Thoracic aorta (tissue), 2 donors: ENCODE results near the gene BORCS8. TPM values are rescaled to one million over a fixed set of nuclear protein-coding genes. Genes with fewer than 3 reads are reported as not detected.

ENCODE experiments used
- ATAC-seq: fragments of 150-250 bp; one replicate; pipeline ENCODE4 v1.8.0; 2017; ENCODE audit warnings: low read depth; ENCODE audit not compliant: insufficient number of reproducible peaks, low FRiP score
- DNase-seq: peaks from one replicate; pipeline ENCODE4 v3.0.0-alpha.2; 2020; ENCODE audit warnings: low spot score
- H3K27ac ChIP-seq, 2 donors: fragments of 200-600 bp; sonication (generic); 1 replicate in 1 of 2; 2 replicates in 1 of 2; pipeline ENCODE4 v1.5.1; 2016; ENCODE audit warnings: mild to moderate bottlenecking in 2 of 2, moderate library complexity in 2 of 2
- H3K27me3 ChIP-seq: fragments of 200-600 bp; sonication (generic); replicated peaks from 2 replicates; pipeline ENCODE4 v1.6.0; 2016; ENCODE audit warnings: mild to moderate bottlenecking; ENCODE audit not compliant: insufficient read depth
- H3K36me3 ChIP-seq: fragments of 200-600 bp; sonication (generic); one replicate; pipeline ENCODE4 v1.5.1; 2016
- H3K4me1 ChIP-seq, 2 donors: fragments of 200-600 bp; sonication (generic); 1 replicate in 1 of 2; 2 replicates in 1 of 2; pipeline versions ENCODE4 v1.5.1 to v1.6.0; 2016; ENCODE audit warnings: low read depth in 2 of 2, mild to moderate bottlenecking in 1 of 2; ENCODE audit not compliant: control insufficient read depth in 1 of 2
- H3K4me3 ChIP-seq: fragments of 200-600 bp; sonication (generic); 2 replicates; pipeline ENCODE4 v1.5.1; 2016; ENCODE audit warnings: mild to moderate bottlenecking
- H3K9me3 ChIP-seq: fragments of 200-600 bp; sonication (generic); 2 replicates; pipeline ENCODE4 v1.5.1; 2016
- total RNA-seq, 2 donors: library from RNA; depleted of rRNA; stranded (reverse); fragments of >200 nt; gene quantifications; one replicate each; pipeline versions ENCODE4 v1.1.0 to v1.2.3, GENCODE V29; 2016
- TF ChIP-seq, protein P1 (sequence below): fragments of 200-600 bp; sonication (generic); IDR thresholded peaks from one replicate; pipeline ENCODE4 v1.5.1; 2019; ENCODE audit warnings: antibody characterized with exemption

The BORCS8 gene
- total RNA-seq, 2 donors from 2014 or later: 15.2 to 15.4 TPM

- H3K27me3 ChIP-seq: no peaks in the 10 kb centered on the region
- TF ChIP-seq, protein P1, sequence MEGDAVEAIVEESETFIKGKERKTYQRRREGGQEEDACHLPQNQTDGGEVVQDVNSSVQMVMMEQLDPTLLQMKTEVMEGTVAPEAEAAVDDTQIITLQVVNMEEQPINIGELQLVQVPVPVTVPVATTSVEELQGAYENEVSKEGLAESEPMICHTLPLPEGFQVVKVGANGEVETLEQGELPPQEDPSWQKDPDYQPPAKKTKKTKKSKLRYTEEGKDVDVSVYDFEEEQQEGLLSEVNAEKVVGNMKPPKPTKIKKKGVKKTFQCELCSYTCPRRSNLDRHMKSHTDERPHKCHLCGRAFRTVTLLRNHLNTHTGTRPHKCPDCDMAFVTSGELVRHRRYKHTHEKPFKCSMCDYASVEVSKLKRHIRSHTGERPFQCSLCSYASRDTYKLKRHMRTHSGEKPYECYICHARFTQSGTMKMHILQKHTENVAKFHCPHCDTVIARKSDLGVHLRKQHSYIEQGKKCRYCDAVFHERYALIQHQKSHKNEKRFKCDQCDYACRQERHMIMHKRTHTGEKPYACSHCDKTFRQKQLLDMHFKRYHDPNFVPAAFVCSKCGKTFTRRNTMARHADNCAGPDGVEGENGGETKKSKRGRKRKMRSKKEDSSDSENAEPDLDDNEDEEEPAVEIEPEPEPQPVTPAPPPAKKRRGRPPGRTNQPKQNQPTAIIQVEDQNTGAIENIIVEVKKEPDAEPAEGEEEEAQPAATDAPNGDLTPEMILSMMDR: no peak
Observed at GRCh38 chr19:19234220-19234816, 42.4 kb upstream of the BORCS8 start.

GRCh38 chr19:19232261-19232721 lies 40.3 kb upstream of the BORCS8 start:
- TF ChIP-seq, protein P1: no peak
- no peak for ATAC-seq
- no peaks in the 10 kb centered on the region for H3K27me3 ChIP-seq
- H3K4me3 ChIP-seq: no peak overlapping the region
- DNase-seq: no peak
- H3K9me3 ChIP-seq: peaks cover 13% of the 10 kb centered on the region
- H3K27ac ChIP-seq: no peak overlapping the region
- H3K4me1 ChIP-seq: no peaks in the 10 kb centered on the region
- H3K36me3 ChIP-seq: no peaks in the 10 kb centered on the region

More at GRCh38 chr19:19234220-19234816, 42.4 kb upstream of the BORCS8 start:
- no peak overlapping the region for H3K4me3 ChIP-seq
- no peaks in the 10 kb centered on the region for H3K4me1 ChIP-seq
- peaks cover 13% of the 10 kb centered on the region for H3K9me3 ChIP-seq
- no peak overlapping the region for H3K27ac ChIP-seq
- ATAC-seq: no peak
- H3K36me3 ChIP-seq: no peaks in the 10 kb centered on the region
- DNase-seq: no peak

DNA sequence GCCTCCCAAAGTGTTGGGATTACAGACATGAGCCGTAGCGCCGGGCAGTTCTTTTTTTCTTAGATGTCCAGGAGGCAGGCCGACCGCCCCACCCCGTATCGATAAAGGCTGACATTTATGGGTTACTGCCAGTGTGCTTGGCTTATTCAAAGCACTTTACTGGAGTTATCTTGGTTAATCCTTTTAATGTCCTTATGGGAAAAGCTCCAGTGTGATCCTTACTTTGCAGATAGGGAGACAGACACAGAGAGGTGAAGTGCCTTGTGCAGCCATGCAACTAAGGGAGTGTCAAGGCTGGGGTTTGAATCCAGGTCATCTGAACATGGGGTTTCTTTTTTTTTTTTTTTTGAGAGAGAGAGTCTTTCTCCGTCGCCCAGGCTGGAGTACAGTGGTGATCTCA lies 39.0 kb upstream of the BORCS8 start:
- TF ChIP-seq, protein P1: no peak
- Histone ChIP-seq H3K4me1 (no peaks in the 10 kb centered on the region), H3K4me3 (no peak overlapping the region), H3K9me3 (peaks cover 13% of the 10 kb centered on the region), H3K36me3 (no peaks in the 10 kb centered on the region), H3K27me3 (no peaks in the 10 kb centered on the region), H3K27ac (no peak overlapping the region)
- DNase-seq: no peak
- ATAC-seq: no peak

- Histone ChIP-seq H3K27ac (no peak overlapping the region), H3K4me3 (no peak overlapping the region), H3K9me3 (peaks cover 11% of the 10 kb centered on the region), H3K4me1 (peaks cover 0 to 7% of the 10 kb centered on the region in 2 donors), H3K36me3 (no peaks in the 10 kb centered on the region), H3K27me3 (no peaks in the 10 kb centered on the region)
- TF ChIP-seq, protein P1: no peak
- ATAC-seq: no peak
- no peak for DNase-seq
Observed at GRCh38 chr19:19229701-19230100, 37.7 kb upstream of the BORCS8 start.

DNA sequence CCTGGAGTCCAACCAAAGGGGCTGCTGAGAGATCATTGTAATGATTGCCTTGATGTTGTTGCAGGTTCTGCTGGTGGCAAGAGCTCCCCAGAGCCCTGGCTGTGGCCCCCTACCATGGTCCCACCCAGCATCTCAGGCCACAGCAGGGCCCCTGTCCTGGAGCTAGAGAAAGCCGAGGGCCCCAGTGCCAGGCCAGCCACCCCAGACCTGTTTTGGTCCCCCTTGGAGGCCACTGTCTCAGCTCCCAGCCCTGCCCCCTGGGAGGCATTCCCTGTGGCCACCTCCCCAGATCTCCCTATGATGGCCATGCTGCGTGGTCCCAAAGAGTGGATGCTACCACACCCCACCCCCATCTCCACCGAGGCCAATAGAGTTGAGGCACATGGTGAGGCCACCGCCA lies 35.3 kb upstream of the BORCS8 start:
- H3K27ac ChIP-seq: no peak overlapping the region
- DNase-seq: no peak
- no peaks in the 10 kb centered on the region for H3K27me3 ChIP-seq
- no peak overlapping the region for H3K4me3 ChIP-seq
- no peak for ATAC-seq
- no peaks in the 10 kb centered on the region for H3K9me3 ChIP-seq
- TF ChIP-seq, protein P1: no peak
- H3K36me3 ChIP-seq: no peaks in the 10 kb centered on the region
- H3K4me1 ChIP-seq: peaks cover 0 to 7% of the 10 kb centered on the region in 2 donors
